Tibial nerve (tissue), 4 donors: Measurements from ENCODE around the gene PXT1. TPM values are rescaled to one million over a fixed set of nuclear protein-coding genes. Genes with fewer than 3 reads are reported as not detected.

ENCODE experiments used
- DNase-seq, 2 donors: peaks; one replicate each; pipeline ENCODE4 v3.0.0-alpha.2; 2019; ENCODE audit warnings: low spot score in 2 of 2
- H3K27ac ChIP-seq, 4 donors: fragments of 200-600 bp; sonication (generic) in 3 of 4; one replicate each; pipeline ENCODE4 v1.5.1; 2017 to 2019; ENCODE audit warnings: mild to moderate bottlenecking in 1 of 4
- H3K27me3 ChIP-seq, 2 donors: fragments of 200-600 bp; sonication (generic) in 1 of 2; one replicate each; pipeline versions ENCODE4 v1.5.1 to v1.6.0; 2017 to 2019
- H3K36me3 ChIP-seq, 3 donors: fragments of 200-600 bp; sonication (generic); one replicate each; pipeline ENCODE4 v1.5.1; 2018 to 2019
- H3K4me1 ChIP-seq, 4 donors: fragments of 200-600 bp; sonication (generic) in 3 of 4; one replicate each; pipeline ENCODE4 v1.5.1; 2017 to 2019
- H3K4me3 ChIP-seq, 4 donors: fragments of 200-600 bp; sonication (generic) in 3 of 4; one replicate each; pipeline ENCODE4 v1.5.1; 2017 to 2019; ENCODE audit warnings: mild to moderate bottlenecking in 1 of 4, moderate library complexity in 1 of 4
- H3K9me3 ChIP-seq, 4 donors: fragments of 200-600 bp; sonication (generic) in 3 of 4; one replicate each; pipeline ENCODE4 v1.5.1; 2017 to 2019
- EP300 ChIP-seq, 2 donors: sonication (generic); formaldehyde crosslinking; IDR thresholded peaks; one replicate each; pipeline ENCODE4 v1.6.1; 2017; ENCODE audit warnings: antibody characterized with exemption in 2 of 2, mild to moderate bottlenecking in 1 of 2
- POLR2A ChIP-seq, 2 donors: fragments of 450-650 bp; IDR thresholded peaks; one replicate each; pipeline ENCODE4 v1.6.1; 2017; ENCODE audit warnings: antibody characterized with exemption in 2 of 2, mild to moderate bottlenecking in 2 of 2, moderate library complexity in 2 of 2
- WGBS, 2 donors: methylation state at CpG; one replicate each; pipeline ENCODE4 v1.1.5; 2018; 5-methylcytosine and 5-hydroxymethylcytosine counted together
- total RNA-seq, 4 donors: library from RNA; depleted of rRNA; stranded (reverse); fragments of >200 nt; gene quantifications; one replicate each; pipeline ENCODE4 v1.1.0, GENCODE V29; 2016
- TF ChIP-seq, protein P1 (sequence below), 5 experiments: fragments of 200-600 bp in 3 of 5; fragments of 450-650 bp in 2 of 5; sonication (generic) in 3 of 5; IDR thresholded peaks; one replicate each; pipeline ENCODE4 v1.5.1; 2016 to 2019; ENCODE audit warnings: antibody characterized with exemption in 5 of 5, mild to moderate bottlenecking in 3 of 5, moderate library complexity in 2 of 5

The PXT1 gene
- total RNA-seq, 4 donors from 2014 or later: not detected

DNA sequence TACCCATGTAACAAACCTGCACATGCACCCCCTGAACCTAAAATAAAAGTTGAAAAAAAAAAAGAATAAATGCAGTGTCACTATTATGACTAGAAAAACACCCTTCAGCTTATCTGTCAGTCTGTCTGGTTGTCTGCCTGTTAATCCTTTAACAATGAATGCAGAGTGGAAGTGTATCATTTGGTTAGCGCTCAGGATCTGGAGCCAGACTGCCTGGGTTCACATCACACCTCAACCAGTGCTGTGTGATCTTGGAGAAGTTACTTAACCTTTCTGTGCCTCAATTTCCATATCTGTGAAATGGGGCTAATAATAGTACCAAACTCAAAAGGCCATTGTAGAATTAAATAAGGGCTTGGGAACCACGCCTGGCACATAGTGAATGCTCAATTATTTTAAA, 72.0 kb downstream of the PXT1 start:
- 98% methylated on average over 2 of the region's 2 CpGs for WGBS, 2 donors
- H3K9me3 ChIP-seq: no peaks in the 10 kb centered on the region
- no peak overlapping the region for H3K4me3 ChIP-seq
- no peaks in the 10 kb centered on the region for H3K27me3 ChIP-seq
- H3K27ac ChIP-seq: no peak overlapping the region
- TF ChIP-seq, protein P1, sequence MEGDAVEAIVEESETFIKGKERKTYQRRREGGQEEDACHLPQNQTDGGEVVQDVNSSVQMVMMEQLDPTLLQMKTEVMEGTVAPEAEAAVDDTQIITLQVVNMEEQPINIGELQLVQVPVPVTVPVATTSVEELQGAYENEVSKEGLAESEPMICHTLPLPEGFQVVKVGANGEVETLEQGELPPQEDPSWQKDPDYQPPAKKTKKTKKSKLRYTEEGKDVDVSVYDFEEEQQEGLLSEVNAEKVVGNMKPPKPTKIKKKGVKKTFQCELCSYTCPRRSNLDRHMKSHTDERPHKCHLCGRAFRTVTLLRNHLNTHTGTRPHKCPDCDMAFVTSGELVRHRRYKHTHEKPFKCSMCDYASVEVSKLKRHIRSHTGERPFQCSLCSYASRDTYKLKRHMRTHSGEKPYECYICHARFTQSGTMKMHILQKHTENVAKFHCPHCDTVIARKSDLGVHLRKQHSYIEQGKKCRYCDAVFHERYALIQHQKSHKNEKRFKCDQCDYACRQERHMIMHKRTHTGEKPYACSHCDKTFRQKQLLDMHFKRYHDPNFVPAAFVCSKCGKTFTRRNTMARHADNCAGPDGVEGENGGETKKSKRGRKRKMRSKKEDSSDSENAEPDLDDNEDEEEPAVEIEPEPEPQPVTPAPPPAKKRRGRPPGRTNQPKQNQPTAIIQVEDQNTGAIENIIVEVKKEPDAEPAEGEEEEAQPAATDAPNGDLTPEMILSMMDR (IDR thresholded peaks at IDR 0.05): no peak
- TF ChIP-seq POLR2A (IDR thresholded peaks at IDR 0.05) (no peak), EP300 (IDR thresholded peaks at IDR 0.05) (no peak)
- peaks cover 0 to 40% (median 0%) of the 10 kb centered on the region in 3 donors for H3K36me3 ChIP-seq
- H3K4me1 ChIP-seq: peaks cover 0 to 26% (median 0%) of the 10 kb centered on the region in 4 donors
- no peak for DNase-seq

DNA sequence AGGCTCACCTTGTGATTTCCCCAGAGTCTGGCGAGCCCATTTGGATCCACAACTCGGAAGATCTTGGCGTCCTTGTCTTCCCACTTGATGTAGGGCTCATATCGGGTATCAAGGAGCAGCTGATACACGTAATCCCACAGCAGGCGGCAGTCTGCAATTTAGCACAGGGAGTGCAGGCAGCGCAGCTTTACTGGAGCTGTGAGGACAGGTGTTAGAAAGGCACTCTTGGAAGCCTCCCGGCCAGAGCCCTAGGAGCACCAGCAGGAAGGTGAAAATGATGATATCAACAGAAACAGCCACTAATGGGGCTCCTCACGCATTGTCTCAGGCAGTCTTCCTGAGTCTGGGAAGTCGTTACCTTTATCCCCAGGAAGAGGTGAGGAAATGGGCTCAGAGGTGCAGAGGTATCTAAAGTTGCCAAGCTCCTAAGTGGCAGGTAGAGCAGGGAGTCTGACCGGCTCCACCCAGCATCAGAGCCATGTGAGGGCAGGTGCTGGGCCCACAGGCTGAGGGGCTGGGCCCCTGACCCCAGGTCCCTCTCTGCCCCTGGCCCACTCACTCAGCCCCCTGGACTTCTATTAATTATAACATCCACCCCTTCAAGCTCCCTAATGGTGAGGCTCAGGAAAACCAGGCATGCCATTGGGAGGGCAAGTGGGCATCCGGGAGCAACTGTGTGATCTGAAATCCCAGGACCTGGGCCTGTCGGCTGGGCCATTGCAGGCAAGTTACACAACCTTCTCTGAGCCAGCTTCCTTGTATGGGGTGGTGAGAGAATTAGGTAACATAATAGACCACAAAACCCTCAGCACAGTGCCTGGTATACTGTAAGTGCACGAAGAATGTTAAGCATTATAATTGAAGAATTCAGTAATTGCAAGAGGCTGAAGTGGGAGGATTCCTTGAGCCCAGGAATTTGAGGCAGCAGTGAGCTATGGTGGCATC, 73.5 kb downstream of the PXT1 start:
- Histone ChIP-seq H3K9me3 (no peaks in the 10 kb centered on the region), H3K36me3 (peaks cover 0 to 47% (median 0%) of the 10 kb centered on the region in 3 donors), H3K27ac (no peak overlapping the region), H3K4me3 (no peak overlapping the region), H3K4me1 (peaks cover 0 to 12% (median 0%) of the 10 kb centered on the region in 4 donors), H3K27me3 (no peaks in the 10 kb centered on the region)
- DNase-seq: no peak
- TF ChIP-seq, protein P1 (IDR thresholded peaks at IDR 0.05): no peak
- TF ChIP-seq EP300 (IDR thresholded peaks at IDR 0.05): no peak
- 84 to 85% methylated on average over 14 of the region's 14 CpGs for WGBS, 2 donors

DNA sequence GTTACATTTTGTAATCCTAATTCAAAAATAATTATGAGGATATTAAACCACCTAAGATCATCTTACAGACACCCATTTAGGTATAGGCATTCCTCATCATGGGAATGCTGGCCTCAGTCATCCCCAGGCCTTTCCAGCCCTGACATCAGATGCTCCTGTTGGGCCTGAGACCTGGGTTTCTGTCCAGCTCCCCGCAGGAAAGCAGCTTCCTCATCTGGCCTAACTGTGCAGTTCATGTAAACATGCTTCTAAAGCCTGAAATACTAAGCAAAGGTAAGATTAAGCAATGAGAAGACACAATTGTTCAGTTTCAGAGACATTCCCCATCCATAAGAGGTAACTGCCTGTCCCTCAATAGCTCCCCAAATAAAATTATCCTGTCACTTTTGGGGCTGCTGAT, 74.2 kb downstream of the PXT1 start:
- 76 to 86% methylated on average over 1 of the region's 1 CpG for WGBS, 2 donors
- H3K9me3 ChIP-seq: no peaks in the 10 kb centered on the region
- DNase-seq: no peak
- no peaks in the 10 kb centered on the region for H3K27me3 ChIP-seq
- TF ChIP-seq POLR2A (IDR thresholded peaks at IDR 0.05): no peak
- TF ChIP-seq, protein P1 (IDR thresholded peaks at IDR 0.05): no peak
- no peak overlapping the region for H3K4me3 ChIP-seq
- peaks cover 0 to 4% (median 0%) of the 10 kb centered on the region in 4 donors for H3K4me1 ChIP-seq
- peaks cover 0 to 47% (median 0%) of the 10 kb centered on the region in 3 donors for H3K36me3 ChIP-seq
- H3K27ac ChIP-seq: no peak overlapping the region

DNA sequence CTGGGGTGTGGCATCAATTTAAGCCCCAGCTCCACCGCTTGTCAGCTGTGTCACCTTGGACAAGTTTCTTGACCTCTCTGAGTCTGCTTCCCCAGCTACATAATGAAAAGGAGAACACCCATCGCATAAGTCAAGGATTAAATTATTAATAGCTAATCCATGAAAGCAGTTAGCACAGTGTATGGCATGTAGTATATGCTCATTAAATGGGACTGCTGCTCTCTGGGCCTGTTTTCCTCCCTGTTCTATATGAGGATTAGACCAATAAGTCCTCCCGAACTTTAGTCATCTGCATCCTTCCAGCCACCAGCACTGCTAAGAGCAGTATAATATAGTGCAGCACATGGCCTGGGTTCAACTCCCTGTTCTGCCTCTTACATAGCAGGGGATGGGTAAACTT, 74.9 kb downstream of the PXT1 start:
- no peaks in the 10 kb centered on the region for H3K27me3 ChIP-seq
- DNase-seq: no peak
- H3K27ac ChIP-seq: no peak overlapping the region
- WGBS, 2 donors: 88 to 95% methylated on average over 3 of the region's 3 CpGs
- no peaks in the 10 kb centered on the region for H3K4me1 ChIP-seq
- TF ChIP-seq POLR2A (IDR thresholded peaks at IDR 0.05) (no peak), EP300 (IDR thresholded peaks at IDR 0.05) (no peak)
- TF ChIP-seq, protein P1 (IDR thresholded peaks at IDR 0.05): no peak
- H3K4me3 ChIP-seq: no peak overlapping the region
- H3K9me3 ChIP-seq: no peaks in the 10 kb centered on the region
- H3K36me3 ChIP-seq: peaks cover 0 to 47% (median 0%) of the 10 kb centered on the region in 3 donors
